Dendritic cell treated with granulocyte-macrophage colony-stimulating factor and Interleukin-4, amounts not matched to agents 40 ng/mL and 50 ng/mL, for 4 days (primary cell): Measurements from ENCODE around the gene NAT14.
"Not testable (repeated sequence)": the region's sequence is repeated elsewhere in the genome, so short reads cannot be mapped to it uniquely, and the experiment has no call there.

ENCODE experiments used
- H3K27ac Mint-ChIP-seq: one replicate; pipeline ENCODE4 v1.8.0; 2022; ENCODE audit warnings: mild to moderate bottlenecking, mixed read lengths
- H3K27me3 Mint-ChIP-seq: one replicate; pipeline ENCODE4 v1.8.0; 2022; ENCODE audit warnings: mild to moderate bottlenecking, mixed read lengths
- H3K36me3 Mint-ChIP-seq: one replicate; pipeline ENCODE4 v1.8.0; 2022; ENCODE audit warnings: low read depth, mixed read lengths
- H3K4me1 Mint-ChIP-seq: one replicate; pipeline ENCODE4 v1.8.0; 2022; ENCODE audit warnings: low read depth, mixed read lengths
- H3K4me3 Mint-ChIP-seq: one replicate; pipeline ENCODE4 v1.8.0; 2022; ENCODE audit warnings: mild to moderate bottlenecking, moderate library complexity, mixed read lengths
- H3K9me3 Mint-ChIP-seq: one replicate; pipeline ENCODE4 v1.8.0; 2022; ENCODE audit warnings: mixed read lengths
- intact Hi-C: fragments of 100-400 bp; cut with micrococcal nuclease; formaldehyde crosslinking; loops from one replicate; pipeline ENCODE4 v1.15.0; 2022

The NAT14 gene

GRCh38 chr19:55492362-55492944 is 7.5 kb downstream of the NAT14 start:
- Mint-ChIP-seq H3K27ac (no peak overlapping the region), H3K4me3 (no peak overlapping the region)

GRCh38 chr19:55493052-55493644 is 8.2 kb downstream of the NAT14 start:
- Mint-ChIP-seq H3K4me3 (no peak overlapping the region), H3K9me3 (no peaks in the 10 kb centered on the region), H3K27ac (no peak overlapping the region), H3K36me3 (no peaks in the 10 kb centered on the region), H3K27me3 (peaks cover 46% of the 10 kb centered on the region), H3K4me1 (peaks cover 13% of the 10 kb centered on the region)
- intact Hi-C loops: no loop called here

More at GRCh38 chr19:55492362-55492944, 7.5 kb downstream of the NAT14 start:
- Mint-ChIP-seq H3K4me1 (peaks cover 20% of the 10 kb centered on the region), H3K36me3 (no peaks in the 10 kb centered on the region), H3K9me3 (no peaks in the 10 kb centered on the region), H3K27me3 (peaks cover 49% of the 10 kb centered on the region)
- intact Hi-C loops: no loop called here

DNA sequence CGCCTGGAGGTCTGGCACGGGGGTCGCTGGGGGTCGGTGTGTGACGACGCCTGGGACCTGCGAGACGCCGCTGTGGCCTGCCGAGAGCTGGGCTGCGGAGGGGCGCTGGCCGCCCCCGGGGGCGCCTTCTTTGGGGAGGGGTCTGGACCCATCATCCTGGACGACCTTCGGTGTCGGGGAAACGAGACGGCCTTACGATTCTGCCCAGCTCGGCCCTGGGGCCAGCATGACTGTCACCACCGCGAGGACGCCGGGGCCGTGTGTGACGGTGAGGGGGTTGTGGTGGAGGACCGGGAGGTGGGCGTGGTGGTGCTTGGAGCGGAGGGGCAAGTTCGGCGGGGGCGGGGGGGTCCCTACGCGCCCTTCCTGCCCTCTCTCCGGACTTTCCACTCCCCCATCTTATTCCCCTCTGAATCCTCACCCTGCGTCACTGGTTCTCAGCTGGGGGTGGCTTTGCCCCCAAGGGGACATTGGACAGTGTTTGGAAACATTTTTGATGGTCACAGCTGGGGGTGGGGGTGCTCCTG is 8.7 kb downstream of the NAT14 start:
- Mint-ChIP-seq H3K27ac (no peak overlapping the region), H3K4me1 (peaks cover 8% of the 10 kb centered on the region), H3K9me3 (no peaks in the 10 kb centered on the region), H3K27me3 (peaks cover 42% of the 10 kb centered on the region), H3K4me3 (no peak overlapping the region), H3K36me3 (no peaks in the 10 kb centered on the region)
- intact Hi-C loops: no loop called here

GRCh38 chr19:55494172-55494761 is 9.3 kb downstream of the NAT14 start:
- intact Hi-C loops: no loop called here
- no peaks in the 10 kb centered on the region for H3K9me3 Mint-ChIP-seq
- H3K27ac Mint-ChIP-seq: no peak overlapping the region
- peaks cover 39% of the 10 kb centered on the region for H3K27me3 Mint-ChIP-seq
- no peak overlapping the region for H3K4me3 Mint-ChIP-seq
- H3K4me1 Mint-ChIP-seq: peaks cover 13% of the 10 kb centered on the region
- no peaks in the 10 kb centered on the region for H3K36me3 Mint-ChIP-seq

GRCh38 chr19:55495646-55496349 is 10.8 kb downstream of the NAT14 start:
- H3K27ac Mint-ChIP-seq: no peak overlapping the region
- peaks cover 34% of the 10 kb centered on the region for H3K27me3 Mint-ChIP-seq
- intact Hi-C loops: no loop called here
- H3K9me3 Mint-ChIP-seq: no peaks in the 10 kb centered on the region
- H3K4me3 Mint-ChIP-seq: no peak overlapping the region
- peaks cover 13% of the 10 kb centered on the region for H3K4me1 Mint-ChIP-seq
- H3K36me3 Mint-ChIP-seq: no peaks in the 10 kb centered on the region

DNA sequence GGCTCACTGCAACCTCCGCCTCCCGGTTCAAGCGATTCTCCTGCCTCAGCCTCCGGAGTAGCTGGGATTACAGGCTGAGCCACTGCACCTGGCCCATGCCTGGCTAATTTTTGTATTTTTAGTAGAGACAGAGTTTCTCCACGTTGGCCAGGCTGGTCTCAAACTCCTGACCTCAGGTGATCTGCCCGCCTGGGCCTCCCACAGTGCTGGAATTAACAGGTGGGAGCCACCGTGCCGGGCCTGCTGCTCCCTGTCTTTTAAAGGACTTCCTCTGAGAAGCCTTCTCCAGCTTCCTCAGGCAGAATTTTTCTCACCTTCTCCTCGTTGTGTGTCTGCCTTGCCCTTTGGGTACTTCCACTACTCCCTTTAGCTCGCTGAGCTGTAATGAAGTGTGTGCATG is 11.8 kb downstream of the NAT14 start:
- H3K9me3 Mint-ChIP-seq, H3K4me3 Mint-ChIP-seq, intact Hi-C loops, H3K36me3 Mint-ChIP-seq, H3K27ac Mint-ChIP-seq: not testable (repeated sequence)
- peaks cover 13% of the 10 kb centered on the region for H3K4me1 Mint-ChIP-seq
- peaks cover 28% of the 10 kb centered on the region for H3K27me3 Mint-ChIP-seq

DNA sequence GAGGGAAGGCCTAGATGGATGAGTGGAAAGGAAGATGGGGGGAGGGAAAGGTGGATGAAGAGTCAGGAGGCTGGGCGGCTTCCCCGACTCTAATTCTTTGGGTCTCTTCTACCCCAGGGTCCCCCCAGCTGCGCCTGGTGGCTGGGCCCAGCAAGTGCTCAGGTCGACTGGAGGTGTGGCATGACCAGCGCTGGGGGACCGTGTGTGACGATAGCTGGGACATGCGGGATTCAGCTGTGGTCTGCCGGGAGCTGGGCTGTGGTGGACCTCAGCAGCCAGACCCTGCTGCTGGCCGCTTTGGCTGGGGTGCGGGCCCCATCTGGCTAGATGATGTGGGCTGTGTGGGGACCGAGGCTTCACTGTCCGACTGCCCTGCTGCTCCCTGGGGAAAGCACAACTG is 12.8 kb downstream of the NAT14 start:
- Mint-ChIP-seq H3K27me3 (peaks cover 25% of the 10 kb centered on the region), H3K9me3 (no peaks in the 10 kb centered on the region), H3K4me1 (peaks cover 13% of the 10 kb centered on the region), H3K4me3 (no peak overlapping the region), H3K36me3 (no peaks in the 10 kb centered on the region), H3K27ac (no peak overlapping the region)
- intact Hi-C loops: no loop called here

GRCh38 chr19:55498246-55498840 is 13.4 kb downstream of the NAT14 start:
- no peak overlapping the region for H3K4me3 Mint-ChIP-seq
- peaks cover 17% of the 10 kb centered on the region for H3K4me1 Mint-ChIP-seq
- H3K27ac Mint-ChIP-seq: no peak overlapping the region
- H3K36me3 Mint-ChIP-seq: no peaks in the 10 kb centered on the region
- intact Hi-C loops: no loop called here
- H3K27me3 Mint-ChIP-seq: peaks cover 22% of the 10 kb centered on the region
- no peaks in the 10 kb centered on the region for H3K9me3 Mint-ChIP-seq

DNA sequence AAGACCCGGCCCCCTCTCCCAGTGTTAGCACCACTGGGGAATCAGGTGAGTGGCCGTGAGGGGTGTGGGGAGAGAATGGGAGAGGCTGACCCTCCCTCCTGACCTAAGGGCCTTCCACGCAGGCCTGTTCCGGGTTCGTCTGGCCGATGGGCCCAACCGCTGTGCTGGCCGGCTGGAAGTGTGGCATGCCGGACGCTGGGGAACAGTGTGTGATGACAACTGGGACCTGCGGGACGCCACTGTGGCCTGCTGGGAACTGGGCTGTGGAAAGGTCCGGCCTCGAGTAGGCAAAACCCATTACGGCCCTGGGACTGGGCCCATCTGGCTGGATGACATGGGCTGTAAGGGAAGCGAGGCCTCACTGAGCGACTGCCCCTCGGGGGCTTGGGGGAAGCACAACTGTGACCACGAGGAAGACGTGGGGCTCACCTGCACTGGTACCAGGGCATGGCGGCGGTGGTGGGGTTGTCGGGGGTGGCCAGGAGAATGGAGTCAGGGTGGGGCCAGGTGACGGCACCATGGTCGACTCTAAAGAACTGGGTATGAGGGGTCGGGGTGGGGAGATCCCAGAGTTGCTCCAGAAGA is 15.5 kb downstream of the NAT14 start:
- Mint-ChIP-seq H3K9me3 (no peaks in the 10 kb centered on the region), H3K4me3 (no peak overlapping the region), H3K27me3 (peaks cover 18% of the 10 kb centered on the region), H3K36me3 (no peaks in the 10 kb centered on the region), H3K27ac (peak overlapping the region; percentile 28), H3K4me1 (peaks cover 19% of the 10 kb centered on the region)
- intact Hi-C loops: no loop called here

GRCh38 chr19:55502197-55502952 is 17.4 kb downstream of the NAT14 start:
- Mint-ChIP-seq H3K9me3 (no peaks in the 10 kb centered on the region), H3K27me3 (peaks cover 19% of the 10 kb centered on the region), H3K36me3 (no peaks in the 10 kb centered on the region), H3K4me3 (no peak overlapping the region), H3K27ac (peak overlapping the region; percentile 3), H3K4me1 (peaks cover 19% of the 10 kb centered on the region)
- intact Hi-C loops: no loop called here

GRCh38 chr19:55503157-55503501 is 18.1 kb downstream of the NAT14 start:
- Mint-ChIP-seq H3K27me3 (peaks cover 24% of the 10 kb centered on the region), H3K36me3 (no peaks in the 10 kb centered on the region), H3K27ac (peak overlapping the region; percentile 87), H3K4me1 (peaks cover 19% of the 10 kb centered on the region), H3K9me3 (no peaks in the 10 kb centered on the region), H3K4me3 (no peak overlapping the region)
- intact Hi-C loops: loop anchor here (1.0 kb wide), 1 partner anchor 35 kb away; no protein-coding TSS in a partner anchor

DNA sequence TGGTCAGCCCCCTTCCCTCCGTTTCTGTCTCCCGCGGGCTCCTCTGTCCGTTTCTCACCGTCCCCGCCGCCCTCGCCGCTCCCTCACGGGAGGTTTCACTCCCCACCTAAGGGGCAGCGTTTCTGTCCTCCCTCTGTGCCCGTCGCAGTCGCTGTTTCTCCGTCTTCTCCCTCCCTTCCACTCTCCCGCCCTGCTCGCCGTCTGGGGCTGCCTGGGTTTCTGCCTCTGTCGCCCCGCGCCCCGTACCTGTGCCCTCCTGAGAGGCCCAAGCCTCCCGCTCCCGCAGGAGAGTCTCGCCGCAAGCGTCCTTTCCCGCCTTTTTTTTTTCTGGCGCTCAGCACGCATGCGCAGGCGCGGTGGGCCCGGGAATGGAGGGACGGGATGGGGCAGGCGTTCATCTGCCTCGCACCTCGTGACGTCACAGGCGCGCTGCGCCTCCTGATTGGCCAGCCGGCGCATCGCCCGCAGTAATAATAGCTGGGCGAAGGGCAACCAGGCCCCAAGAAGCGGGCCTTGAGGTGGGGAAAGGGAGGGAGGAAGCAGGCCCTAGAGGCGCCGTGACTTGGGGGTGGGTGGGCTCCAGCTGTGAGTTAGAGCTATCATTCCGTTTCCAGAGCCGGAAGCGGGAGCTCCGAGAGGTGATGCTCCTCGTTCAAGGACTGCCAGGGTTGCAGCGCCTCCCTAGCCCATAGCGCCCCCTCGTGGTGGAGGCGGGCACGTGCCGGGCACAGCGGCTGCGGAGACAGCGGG is 18.7 kb downstream of the NAT14 start:
- peaks cover 19% of the 10 kb centered on the region for H3K4me1 Mint-ChIP-seq
- H3K9me3 Mint-ChIP-seq: no peaks in the 10 kb centered on the region
- no peaks in the 10 kb centered on the region for H3K36me3 Mint-ChIP-seq
- peak overlapping the region; percentile 87 for H3K27ac Mint-ChIP-seq
- peak overlapping the region; percentile 71 for H3K4me3 Mint-ChIP-seq
- intact Hi-C loops: loop anchor here (1.0 to 2.0 kb wide), 2 partner anchors 35 to 363 kb away; no protein-coding TSS in a partner anchor
- peaks cover 25% of the 10 kb centered on the region for H3K27me3 Mint-ChIP-seq
